GM18873 (cell line): ENCODE results near the gene ITGB1BP2.
"Not testable (repeated sequence)": the region's sequence is repeated elsewhere in the genome, so short reads cannot be mapped to it uniquely, and the experiment has no call there.

ENCODE experiments used
- ATAC-seq: cut with Tn5 transposase; IDR thresholded peaks from one replicate; pipeline ENCODE4 v1.9.1; 2021; ENCODE audit warnings: mild to moderate bottlenecking, moderate library complexity, moderate number of reproducible peaks; ENCODE audit not compliant: unreplicated experiment, low FRiP score

ITGB1BP2 gene

DNA sequence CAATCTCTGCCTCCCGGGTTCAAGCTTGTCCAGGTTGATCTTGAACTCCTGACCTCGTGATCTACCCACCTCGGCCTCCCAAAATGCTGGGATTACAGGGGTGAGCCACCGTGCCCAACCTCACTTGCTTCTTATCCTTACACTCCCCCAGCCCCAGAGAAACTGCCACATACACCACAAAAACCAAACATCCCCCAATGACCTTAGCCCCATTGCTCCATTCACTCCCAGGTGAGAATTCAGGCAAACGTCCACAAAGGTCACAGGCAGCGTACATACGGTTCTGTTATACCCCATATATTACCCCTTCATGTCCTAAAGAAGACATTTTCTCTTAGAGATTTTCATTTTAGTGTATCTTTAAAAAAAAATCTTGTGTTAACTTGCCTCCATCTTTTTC lies 1.1 kb upstream of the ITGB1BP2 start:
- ATAC-seq = not testable (repeated sequence)

- ATAC-seq = no peak
Observed at GRCh38 chrX:71302461-71303213, 1.1 kb downstream of the ITGB1BP2 start.

DNA sequence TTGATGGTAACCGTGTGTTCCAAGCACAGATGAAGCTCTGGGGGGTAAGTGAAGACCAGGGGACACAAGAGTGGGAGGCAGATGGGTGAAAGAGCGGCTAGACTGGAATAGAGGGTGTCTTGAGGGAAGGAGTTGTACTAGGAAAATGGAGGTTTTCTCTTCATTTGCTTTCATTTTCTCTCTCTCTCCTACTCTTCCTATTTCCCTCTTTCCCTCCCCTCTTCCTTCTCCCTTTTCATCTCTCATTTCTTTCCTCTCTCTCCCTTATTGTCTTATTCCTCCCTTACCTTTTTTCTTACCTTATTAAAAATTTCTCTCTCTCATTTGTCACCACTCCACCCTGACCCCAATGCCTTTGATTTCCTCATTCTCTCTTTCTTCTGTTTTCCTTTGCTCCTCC lies 3.0 kb downstream of the ITGB1BP2 start:
- no peak for ATAC-seq

GRCh38 chrX:71315917-71316316 lies 14.4 kb downstream of the ITGB1BP2 start:
- ATAC-seq = no peak

- ATAC-seq = not testable (repeated sequence)
Observed at GRCh38 chrX:71316959-71317358, 15.4 kb downstream of the ITGB1BP2 start.

DNA sequence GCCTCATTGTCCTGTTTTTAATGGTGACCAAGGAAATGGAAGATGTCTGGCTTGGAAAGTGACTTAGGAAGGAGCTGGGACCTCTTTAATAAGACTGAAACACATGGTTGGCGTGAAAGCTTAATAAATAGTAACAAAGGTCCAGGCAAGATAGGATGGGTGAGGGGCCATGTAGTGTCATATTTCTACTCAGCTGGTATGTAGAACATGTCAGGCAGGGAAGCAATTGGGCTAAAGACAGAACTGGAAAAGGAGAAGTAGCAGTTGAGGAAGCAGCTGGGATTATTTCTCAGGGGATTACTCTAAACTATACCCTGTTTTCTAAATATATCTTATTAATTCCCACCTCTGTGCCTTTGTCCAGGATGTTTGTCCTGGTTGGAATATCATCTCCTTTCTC lies 18.6 kb downstream of the ITGB1BP2 start:
- ATAC-seq = no peak

- ATAC-seq = no peak
Observed at GRCh38 chrX:71321731-71322130, 20.2 kb downstream of the ITGB1BP2 start.

DNA sequence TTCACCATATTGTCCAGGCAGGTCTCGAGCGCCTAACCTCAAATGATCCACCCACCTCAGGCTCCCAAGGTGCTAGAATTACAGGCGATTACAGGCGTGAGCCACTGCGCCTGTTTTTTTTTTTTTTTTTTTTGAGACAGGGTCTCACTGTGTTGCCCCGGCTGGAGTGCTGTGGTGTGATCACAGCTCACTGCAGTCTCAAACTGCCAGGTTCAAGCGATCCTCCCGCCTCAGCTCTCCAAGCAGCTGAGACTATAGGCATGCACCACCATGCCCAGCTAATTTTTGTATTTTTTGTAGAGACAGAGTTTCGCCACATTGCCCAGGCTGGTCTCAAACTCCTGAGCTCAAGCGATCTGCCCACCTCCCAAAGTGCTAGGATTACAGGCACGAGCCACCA lies 22.9 kb downstream of the ITGB1BP2 start:
- ATAC-seq = not testable (repeated sequence)

GRCh38 chrX:71326394-71326793 lies 24.8 kb downstream of the ITGB1BP2 start:
- no peak for ATAC-seq

- not testable (repeated sequence) for ATAC-seq
Observed at GRCh38 chrX:71349151-71349665, 47.7 kb downstream of the ITGB1BP2 start.

GRCh38 chrX:71349867-71350266 lies 48.3 kb downstream of the ITGB1BP2 start:
- ATAC-seq = not testable (repeated sequence)

DNA sequence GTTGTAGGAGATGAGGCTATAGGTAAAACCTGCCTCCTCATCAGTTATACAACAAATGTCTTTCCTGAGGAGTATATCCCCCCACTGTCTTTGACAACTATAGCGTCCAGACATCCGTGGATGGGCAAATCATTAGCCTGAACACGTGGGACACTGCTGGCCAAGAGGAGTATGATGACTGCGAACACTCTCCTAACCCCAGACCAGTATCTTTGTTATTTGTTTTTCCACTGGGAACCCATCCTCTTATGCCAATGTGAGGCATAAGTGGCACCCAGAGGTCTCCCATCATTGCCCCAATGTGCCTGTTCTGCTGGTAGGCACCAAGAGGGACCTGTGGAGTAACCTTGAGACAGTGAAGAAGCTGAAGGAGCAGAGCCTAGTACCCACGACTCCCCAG lies 50.9 kb downstream of the ITGB1BP2 start:
- ATAC-seq = not testable (repeated sequence)
